Stimulated activated CD4-positive, alpha-beta T cell treated with anti-CD3 and anti-CD28 coated beads, Interleukin-1b, Interleukin-23, amount 100 ng/mL, for 48 hours (primary cell): ENCODE results near the gene PSORS1C1.

Experiments
- DNase-seq: peaks from one replicate; pipeline ENCODE4 v3.0.0-alpha.2; 2020

PSORS1C1 gene

DNA sequence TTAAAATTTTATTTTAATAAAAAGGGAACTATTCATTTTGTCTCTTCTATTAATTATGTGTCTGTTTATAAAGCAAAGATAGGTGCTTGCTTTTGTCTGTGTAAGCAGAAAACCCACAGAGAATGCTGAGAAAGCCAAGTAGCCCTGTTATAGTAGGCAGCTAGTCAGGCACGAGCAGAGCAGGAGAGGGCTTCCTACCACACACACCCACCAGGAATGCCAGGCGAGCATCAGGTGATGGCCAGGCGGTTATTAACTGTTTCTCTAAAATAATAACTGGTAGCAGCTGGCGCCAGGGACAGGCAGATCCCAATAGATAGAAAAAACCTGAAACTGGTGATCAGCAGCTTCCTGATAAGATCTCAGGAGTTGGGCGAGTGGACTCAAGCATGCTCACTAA lies 17.9 kb upstream of the PSORS1C1 start:
- no peak for DNase-seq

DNA sequence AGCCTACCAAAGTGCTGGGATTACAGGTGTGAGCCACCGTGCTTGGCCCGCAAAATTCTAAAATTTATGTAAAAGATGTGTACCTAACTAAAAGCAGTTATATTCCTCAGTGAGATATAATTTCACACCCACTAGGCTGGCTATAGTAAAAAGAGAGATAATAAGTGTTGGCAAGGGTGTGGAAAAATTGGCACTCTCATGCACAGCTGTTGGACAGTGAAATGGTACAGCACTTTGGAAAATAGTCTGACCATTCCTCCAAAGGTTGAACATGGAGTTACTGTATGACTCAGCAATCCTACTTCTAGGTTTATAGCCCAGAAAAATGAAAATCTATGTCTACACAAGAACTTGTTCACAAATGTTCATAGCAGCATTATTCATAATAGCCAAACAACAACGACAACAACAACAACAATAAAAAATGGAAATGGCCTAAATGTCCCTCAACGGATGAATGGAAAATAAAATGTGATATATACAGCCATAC lies 16.1 kb upstream of the PSORS1C1 start:
- DNase-seq: no peak

DNA sequence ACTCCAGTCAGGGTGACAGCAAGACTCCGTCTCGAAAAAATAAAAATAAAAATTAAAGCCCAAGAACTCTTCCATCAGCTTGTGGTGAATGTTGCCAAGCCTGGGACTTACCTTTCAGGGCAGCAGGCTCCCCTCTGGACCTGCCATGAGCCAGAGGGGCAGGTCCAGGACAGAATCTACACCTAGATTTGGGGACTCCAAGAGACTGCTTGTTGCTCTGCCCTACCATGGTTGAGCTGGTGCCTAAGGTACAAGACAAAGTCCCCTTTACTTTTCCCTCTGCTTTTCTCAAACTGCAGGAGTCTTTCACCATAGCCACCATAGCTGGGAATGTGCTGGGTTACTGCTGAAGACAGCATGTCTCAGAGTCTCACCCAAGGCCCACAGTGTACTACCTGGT lies 11.5 kb upstream of the PSORS1C1 start:
- no peak for DNase-seq

DNA sequence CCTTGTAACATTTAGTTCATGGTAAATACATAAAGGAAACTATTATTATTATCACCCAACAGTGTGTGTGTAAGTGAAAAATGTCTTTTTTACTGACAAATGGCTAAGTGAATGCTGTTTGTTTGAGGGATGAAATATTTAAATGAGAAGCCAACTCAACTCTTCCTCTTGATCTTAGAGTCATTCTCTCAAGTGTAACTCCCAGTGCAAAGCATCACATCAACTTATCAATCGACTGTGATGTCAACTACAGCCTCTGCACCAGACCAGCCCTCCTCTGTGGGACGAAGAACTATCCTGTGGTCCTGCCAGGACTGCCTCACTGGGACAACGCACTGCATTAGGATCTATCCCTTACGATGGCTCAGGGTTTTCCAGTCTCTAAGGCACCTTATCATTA lies 7.5 kb upstream of the PSORS1C1 start:
- no peak for DNase-seq

DNA sequence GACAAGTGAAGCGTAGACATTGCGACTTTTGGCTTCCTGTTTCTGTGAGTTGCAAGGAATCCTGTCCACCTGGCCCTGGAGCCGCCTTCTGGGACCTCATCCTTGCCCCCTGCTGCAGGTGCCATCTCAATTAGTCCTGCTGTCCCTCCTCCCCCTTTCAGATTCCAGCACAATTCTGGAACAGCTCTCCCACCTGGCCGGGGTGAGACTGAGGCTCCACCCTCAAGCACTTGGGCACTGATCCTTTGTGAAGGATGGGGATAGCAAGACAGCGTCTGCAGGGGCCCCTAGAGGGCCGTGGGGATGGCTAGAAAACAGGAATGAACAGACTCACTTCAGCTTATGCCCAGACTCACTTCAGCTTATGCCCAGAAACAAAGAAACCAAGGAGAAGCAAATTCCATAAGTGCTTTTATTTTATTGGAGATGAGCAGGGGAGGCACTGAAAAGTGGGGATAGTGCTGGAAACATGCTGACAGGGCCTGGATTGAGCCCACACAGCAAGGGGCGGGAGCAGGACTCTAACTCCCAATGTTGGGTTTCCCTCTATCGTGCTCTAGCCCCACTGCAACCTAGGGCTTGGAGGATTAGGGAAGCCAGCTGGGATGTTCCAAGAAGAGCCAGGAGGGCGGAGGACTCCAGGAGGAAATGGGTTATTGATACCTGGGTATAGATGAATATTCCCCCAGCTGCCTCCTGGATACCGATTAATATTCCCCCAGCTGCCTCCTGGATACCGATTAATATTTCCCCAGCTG lies 3.6 kb upstream of the PSORS1C1 start:
- DNase-seq: no peak

DNA sequence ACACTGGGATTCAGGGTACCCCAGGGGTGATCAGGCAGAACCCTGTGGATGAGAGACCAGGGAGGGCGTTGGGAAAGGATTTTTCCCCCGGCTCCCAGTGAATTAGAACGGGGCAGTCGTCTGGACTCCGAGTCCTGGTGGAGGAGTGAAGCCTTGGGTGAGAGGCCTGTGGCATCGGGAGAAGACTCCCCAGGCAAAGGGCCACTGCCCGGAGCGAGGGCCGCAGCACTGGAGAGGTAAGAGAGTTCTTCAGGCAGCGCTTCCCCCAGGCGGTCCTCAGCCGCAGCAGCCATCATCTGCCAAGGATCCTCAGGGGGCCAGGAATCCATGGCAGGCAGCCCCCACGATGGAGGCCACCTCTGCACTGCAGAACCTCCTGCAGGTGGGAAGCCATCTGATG lies 2.9 kb upstream of the PSORS1C1 start:
- DNase-seq: no peak

DNA sequence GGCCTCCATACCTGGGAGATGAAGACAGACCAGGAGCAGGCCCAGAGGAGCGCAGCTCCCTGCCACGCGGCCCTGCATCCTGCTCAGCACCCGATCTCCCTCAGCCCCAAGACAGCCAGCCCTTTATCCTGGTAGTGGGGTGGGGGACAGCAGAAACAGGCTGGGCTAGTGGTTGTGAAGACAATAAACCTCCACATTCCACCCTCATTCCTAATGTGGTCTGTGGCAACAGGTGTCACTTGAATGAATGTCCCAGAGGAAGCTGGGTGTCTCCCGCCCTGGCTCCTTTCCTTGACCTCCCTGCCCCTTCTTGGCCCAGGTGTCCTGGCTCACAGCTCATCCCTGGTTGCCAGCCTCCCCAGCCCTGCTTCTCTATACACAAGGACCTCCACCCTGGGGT lies 2.1 kb upstream of the PSORS1C1 start, which contains the start of gene C6orf15:
Gene C6orf15, minus strand, starts transcription at position 98 of the 400 bp plus-strand sequence. Its CDS starts 20 bp downstream, at position 78.
- no peak for DNase-seq

DNA sequence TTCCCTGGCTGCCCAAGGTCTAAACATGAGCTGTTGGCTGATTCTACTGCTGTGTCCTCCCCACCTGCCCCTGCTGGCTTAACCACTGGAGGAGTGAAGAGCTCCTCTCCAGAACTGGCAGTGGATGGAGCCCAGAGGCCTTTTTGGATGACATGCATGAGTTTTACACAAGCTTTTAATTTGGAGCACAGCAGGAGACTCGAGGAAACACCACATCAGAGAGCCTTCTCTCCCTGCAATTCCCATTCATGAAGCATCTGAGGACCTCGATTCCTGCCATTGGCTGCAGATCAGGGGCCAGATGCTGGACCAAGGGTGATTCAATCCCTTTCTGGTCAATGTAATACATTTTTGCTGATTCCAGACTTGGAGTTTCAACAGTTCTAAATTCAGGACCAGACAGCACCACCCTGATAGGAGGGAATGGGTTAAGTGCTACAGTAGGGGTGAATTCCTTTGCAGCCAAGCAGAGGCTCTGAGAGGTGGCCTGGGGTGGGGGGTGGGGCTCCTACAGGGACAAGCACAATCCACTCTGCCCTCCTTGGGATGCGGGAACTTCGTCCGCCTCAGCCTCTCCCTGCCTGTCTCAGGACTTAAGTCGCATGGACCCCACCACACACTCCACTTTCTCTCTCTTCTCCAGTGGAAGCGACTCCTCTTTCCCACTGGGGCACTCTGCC lies 599 bp upstream of the PSORS1C1 start:
- no peak for DNase-seq

DNA sequence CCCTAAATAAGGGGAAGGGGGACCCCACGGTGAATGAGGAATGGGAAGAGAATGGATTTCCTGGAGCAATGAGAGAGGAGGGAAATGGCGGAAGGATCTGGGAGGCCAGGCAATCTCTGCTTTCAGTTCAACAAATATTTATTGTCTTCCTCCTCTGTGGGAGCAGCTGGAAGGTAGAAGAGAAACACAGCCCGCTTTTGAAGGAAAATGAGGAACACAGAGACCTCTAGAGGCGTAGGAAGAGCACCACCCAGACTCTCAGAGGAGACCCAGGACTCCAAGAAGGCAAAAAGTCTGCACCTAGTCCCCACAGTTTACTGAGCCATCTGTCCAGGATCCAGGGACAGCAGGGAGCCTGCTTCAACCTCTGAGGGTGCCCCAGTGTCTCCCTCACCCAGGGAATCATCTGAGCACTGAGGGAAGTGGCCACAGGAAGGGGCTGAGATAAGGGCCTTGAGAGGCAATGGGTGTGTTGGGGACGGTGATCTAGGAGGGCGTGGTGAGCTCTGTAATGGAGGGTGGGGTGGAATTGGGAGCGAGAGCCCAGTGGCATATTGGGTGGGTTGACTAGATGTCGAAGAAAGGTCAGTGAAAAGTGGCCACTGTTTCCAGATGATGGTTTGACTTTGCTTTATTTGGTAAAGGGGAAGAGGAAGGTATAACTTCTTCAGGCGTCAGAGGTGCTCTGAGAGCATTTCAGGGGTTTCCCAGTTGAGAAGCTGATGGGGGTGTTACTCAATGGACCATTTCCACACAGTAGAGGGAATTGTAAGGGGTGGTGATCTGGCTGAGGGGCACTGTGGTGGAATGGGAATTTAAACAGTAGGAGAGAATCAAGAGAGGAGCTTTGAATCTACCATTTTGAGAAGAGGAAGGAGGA lies 610 bp downstream of the PSORS1C1 start:
- no peak for DNase-seq

DNA sequence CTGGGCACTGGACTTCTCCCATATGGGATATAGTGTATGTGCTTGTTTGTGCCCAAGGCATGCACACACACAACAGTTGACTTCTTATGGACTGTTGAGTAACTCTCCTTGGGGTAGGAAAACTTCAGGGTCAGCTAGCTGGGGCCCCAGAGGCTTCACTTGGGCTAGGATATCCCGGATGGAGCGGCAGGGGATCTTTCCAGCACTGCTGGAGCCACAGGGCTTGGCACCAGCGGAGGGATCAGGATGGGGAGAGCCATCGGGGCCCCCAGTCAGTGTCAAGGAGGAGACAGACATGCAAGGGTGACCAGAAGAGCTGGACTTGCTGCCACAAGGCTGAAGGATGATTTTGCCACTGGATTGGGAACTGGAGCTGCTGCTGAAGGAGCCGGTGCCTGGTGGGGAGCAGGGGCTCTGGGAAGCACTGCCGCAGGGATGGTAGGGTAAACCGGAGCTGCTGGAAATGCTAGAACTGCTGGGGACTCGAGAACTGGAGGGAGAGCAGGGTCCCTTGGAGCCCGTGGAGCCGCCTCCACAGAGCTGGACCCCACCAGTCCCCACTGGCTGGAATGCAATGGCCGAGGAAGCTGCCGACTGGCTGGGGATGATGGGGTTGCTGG lies 1.5 kb downstream of the PSORS1C1 start:
- no peak for DNase-seq

DNA sequence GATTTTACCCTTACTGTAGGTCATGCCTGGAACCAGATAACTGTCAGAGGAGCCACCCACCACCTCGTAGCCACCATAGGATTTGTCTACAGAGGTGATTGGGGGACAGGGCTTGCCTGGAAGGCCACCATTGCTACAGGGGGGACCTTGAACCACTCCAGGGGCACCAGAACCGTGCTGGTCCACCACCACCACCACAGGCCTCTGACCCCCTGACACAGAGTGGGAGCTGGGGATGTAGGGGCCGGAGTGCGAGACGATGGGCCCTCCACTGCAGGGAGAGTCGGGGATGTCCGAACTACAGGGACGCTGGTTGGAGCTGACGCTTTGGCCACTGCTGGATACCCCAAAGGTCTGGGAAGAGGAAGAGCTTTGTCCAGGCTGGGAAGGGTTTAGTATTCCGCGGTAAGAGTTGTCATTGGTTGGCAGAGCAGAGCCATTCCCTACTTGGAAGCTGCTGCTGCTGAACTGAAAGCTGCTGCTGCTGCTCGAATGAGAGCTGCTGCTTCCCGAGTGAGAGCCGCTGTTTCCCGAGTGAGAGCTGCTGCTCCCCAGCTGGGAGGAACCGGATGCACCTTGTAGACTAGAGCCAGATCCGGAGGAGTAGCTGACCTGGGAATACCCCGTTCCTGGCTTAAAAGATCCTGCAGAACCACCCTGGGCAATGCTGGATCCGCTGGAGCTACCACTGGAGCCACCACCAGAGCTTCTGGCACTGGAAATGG lies 2.2 kb downstream of the PSORS1C1 start:
- no peak for DNase-seq

DNA sequence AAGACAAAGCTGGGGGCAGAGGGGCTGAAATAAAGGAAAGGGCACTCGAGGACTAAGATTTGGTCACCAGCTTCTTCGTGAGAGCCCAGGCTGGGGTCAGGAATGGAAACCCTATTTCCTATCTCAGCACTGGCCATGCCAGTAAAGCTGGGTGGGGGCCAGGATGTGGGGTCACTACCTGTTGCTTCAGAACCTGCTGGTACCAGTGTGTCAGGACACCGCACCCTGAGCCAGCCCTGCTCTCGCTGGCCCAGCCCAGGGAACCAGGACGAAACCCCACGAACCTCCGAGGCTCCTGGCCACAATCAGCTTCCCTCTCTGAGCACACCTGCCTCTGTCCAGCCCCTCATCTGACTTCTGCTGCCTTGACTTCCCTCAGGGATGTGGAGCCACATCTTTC lies 3.6 kb downstream of the PSORS1C1 start:
- DNase-seq: no peak

DNA sequence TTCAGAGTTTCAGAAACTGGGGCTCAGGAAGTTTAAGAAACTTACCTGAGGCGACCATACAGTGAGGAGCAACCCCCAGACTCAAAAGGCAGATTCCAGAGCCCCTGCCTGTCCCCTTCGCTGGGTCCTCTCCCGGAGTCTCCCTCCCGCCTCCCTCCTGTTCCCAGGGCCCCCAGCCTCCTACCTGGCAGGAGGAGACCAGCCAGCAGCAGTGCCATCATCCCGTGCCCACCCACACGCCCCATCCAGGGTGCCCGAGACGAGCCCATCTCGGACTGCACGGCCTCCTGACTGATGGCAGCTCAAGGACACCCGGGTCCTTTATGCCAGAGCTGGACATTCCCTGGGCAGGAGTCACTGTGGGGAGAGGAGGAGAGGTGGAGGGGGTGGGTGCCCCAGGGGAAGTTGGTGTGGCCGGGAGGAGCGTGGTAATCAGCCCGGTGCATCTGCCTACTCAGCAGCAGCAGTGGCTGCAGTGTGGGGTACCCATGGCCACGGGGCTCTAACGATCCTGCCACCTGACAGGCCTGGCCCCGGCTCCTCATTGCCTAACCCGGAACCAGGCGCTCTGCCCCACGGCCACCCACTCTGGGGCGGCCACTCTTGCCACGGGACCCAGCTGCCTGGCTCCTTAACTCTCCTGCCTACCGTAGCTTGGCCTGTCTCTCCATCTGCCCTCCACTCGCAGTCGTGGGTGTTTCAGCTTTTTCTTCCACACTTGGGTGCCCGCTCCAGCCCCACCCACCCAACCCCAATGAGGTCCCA lies 5.7 kb downstream of the PSORS1C1 start, which contains the start of gene CDSN:
Gene CDSN, minus strand, starts transcription at position 296 of the 765 bp plus-strand sequence. Its CDS starts 27 bp downstream, at position 269.
- no peak for DNase-seq

DNA sequence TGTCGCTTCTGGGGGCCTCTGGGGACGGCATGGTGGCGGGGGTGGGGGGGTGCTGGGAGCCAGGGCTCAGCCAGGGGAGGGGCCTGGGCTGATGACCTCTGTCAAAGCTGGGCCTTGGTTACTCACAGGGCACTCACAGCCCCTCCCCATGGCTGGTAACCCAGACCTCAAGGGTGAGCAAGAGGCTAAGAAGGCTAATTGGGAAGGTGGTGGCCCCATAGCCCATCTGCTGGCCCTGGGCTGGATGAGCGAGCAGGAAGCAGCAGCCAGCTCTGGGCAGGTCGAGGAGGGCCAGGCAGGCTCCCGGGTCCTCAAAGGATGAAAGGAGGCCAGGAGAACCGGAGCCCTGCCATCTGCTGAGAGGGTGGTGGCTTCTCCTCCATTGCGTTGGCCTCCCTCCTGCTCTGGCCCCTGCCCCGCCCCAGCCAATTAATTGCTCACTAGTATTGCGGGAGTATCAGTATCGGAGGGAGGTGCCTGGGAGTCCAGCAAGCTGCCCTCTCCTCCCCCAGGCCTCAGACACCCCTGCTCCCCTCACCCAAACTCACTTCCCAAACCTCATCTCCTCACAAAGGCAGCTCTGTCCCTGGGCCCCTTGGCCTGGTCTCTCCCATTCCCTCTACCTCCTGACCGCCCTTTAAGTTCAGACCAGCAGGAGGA lies 6.7 kb downstream of the PSORS1C1 start:
- no peak for DNase-seq

DNA sequence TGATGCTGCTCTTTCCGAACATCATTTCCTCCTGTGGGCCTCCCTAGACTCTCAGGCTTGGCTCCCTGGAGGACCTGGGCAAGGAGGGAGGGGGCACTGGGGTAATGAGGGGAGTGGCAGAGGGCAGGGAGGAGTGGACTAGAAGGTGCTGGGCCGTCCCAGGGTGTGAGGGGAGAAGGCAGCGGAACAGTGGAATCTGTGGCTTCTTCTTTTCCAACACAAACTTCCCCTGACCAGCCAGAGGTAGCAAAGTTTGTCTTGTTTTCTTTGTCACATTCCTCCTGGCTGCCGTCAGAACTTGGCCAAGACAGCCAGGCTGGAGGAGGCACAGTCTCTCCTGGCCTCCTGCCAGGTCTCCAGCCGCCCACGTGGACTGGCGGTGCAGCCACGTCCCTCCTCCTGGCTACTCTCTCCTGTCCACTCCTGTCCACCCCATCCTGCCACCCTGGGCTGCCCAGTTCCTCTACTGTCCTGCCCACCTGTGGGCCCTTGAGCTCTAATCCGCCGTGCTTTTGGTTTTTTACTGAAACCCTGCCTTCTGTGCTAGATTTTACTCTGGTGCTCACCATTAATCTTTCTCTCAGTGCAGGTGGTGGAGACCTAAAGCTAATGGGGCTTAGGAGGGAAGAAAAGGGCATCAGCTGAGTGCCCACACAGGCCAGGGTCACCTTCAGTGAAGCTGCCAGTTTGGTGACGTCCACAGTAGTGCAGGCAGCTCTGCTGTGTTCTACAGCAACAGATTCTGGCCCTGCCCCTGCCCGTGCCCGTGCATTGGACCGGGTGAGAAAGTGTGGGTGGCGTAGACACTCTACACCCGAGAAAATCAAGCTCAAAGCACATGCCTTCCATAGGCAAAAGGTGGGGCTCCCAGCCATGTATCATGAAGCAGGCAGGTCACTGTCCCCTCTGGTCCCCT lies 8.4 kb downstream of the PSORS1C1 start:
- DNase-seq: no peak

DNA sequence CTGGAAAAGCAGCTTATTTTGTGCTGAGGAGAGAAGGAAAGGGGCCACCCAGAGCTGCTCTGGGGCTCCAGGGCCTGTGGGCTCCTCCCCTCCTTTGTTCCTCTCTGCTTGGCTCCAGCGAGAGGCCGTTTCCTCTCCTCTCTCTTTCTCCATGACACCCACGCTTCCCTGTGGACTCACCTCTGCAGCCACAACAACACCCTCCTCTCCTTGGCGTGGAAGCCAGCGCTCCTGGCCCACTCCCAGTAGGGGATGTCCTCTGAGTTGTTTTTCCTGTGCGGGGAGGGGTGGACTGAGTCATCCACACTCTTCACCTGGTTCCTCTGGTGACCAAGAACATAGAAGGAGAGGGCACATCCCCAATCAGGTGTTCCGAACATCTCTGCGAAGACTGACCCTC lies 10.6 kb downstream of the PSORS1C1 start:
- no peak for DNase-seq

DNA sequence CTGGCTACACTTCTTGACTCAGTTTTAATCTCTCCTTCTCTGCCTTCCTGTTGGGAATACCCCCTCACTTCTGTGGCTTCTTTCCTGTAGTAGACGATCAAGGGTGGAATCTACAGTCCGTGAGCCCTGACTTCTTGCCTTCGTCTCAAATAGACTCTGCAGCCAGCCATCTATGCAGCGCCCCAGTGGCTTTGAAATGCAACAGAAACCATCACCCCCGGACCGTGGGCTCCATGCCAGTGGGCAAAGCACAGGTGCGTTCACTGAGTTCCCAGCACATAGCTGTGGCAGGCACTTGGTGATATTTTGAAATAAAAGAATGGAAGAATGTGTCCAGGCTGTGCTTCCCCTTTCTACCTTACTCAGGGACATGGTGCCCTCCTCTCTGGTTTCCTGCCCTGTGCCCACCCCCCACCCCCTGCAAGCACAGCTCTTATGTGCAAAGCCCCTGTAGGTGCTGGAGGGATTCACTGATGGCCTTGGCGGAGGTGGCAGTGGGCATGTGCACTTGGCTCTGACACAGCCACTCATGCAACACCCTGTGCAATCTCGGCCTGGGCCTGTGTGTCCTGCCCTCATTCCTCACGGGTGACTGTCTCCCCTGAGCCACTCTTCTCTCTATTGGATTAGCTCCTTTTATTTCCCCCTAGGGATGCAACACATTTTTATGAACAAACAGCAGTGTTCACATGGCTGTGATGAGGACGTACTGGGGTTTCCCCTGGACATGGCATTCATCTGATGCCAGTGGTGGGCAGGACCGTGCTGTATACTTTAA lies 11.2 kb downstream of the PSORS1C1 start:
- no peak for DNase-seq

DNA sequence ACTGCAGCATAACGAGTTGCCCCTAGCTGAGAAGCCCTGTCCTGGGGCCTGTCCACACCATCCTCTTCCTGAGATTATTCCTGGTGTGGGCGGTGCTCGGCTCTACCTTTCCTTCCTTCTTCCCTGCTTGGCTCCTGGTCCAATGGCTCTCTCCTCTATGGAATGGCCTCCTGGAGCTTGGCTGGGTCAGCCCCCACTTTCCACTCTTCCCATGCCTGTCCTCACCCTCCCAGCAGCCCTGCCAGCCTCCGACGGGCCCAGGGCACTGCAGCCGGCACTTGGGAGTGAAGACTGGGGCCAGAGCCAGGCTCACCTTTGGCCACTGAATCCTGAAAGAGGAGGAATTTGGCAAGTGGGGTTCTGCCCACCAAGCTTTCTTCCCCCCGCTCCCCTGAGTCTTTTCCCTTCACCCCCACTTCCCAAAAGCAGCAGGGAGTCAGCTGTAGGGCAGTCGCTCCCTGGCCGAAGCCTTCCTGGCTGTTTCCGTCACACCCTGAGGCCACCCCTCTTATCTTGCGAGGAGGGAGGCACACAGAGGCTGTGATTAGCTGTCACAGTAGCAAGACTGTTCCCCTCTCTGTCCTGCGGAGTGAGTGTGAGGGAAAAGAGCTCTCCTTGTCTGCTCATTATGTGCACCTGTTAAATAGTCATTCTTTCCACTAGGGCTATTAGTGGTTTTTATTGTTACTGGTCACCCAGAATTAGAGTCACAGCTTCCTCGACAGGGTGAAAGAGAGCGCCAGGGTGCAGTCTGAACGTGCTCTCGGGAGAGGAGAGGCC lies 12.0 kb downstream of the PSORS1C1 start:
- no peak for DNase-seq
